ENCODE results near the gene CRY2.
A peak's percentile ranks its signal among the peaks of the same experiment; 100 is the strongest.

Gene CRY2

GRCh38 chr11:45879803-45880686 is 32.8 kb downstream of the CRY2 start:
- DNase-seq, result no peak

- DNase-seq, result peak in 3 of 14 donors; percentile 17 to 92 (median 31)
Observed at GRCh38 chr11:45880772-45881570, 33.7 kb downstream of the CRY2 start.

GRCh38 chr11:45881708-45882368 is 34.6 kb downstream of the CRY2 start:
- peak in 2 of 14 donors; percentile 40 to 77 for DNase-seq

GRCh38 chr11:45884596-45885185 is 37.4 kb downstream of the CRY2 start:
- no peak for DNase-seq

- DNase-seq, result peak in 7 of 14 donors; percentile 7 to 63 (median 34)
Observed at GRCh38 chr11:45885274-45885920, 38.1 kb downstream of the CRY2 start, which contains the start of gene MAPK8IP1. TSS of gene MAPK8IP1 (plus strand) at chr11:45885651. CDS start at chr11:45885821, 170 bp downstream.

GRCh38 chr11:45885921-45886721 is 38.8 kb downstream of the CRY2 start:
- peak in 1 of 14 donors; percentile 44 for DNase-seq

GRCh38 chr11:45886816-45887520 is 39.7 kb downstream of the CRY2 start:
- DNase-seq, result no peak

GRCh38 chr11:45887587-45887986 is 40.3 kb downstream of the CRY2 start:
- no peak for DNase-seq

- DNase-seq, result no peak
Observed at GRCh38 chr11:45889555-45889954, 42.3 kb downstream of the CRY2 start.

- no peak for DNase-seq
Observed at GRCh38 chr11:45889966-45890365, 42.7 kb downstream of the CRY2 start.

- DNase-seq, result peak in 1 of 14 donors; percentile 15
Observed at GRCh38 chr11:45890886-45891550, 43.7 kb downstream of the CRY2 start.

GRCh38 chr11:45892856-45893255 is 45.6 kb downstream of the CRY2 start:
- DNase-seq, result no peak

GRCh38 chr11:45894555-45895247 is 47.4 kb downstream of the CRY2 start:
- DNase-seq, result peak in 1 of 14 donors; percentile 26

GRCh38 chr11:45895553-45896259 is 48.4 kb downstream of the CRY2 start:
- DNase-seq, result no peak

- DNase-seq, result peak in 4 of 14 donors; percentile 15 to 40 (median 36)
Observed at GRCh38 chr11:45896422-45896984, 49.2 kb downstream of the CRY2 start.

GRCh38 chr11:45897556-45897955 is 50.3 kb downstream of the CRY2 start:
- DNase-seq, result peak in 1 of 14 donors; percentile 23

GRCh38 chr11:45899086-45899447 is 51.8 kb downstream of the CRY2 start:
- peak in 1 of 14 donors; percentile 48 for DNase-seq

All from C1 segment of cervical spinal cord (tissue), 14 donors.